ENCODE data around the gene SLC4A1AP.
A peak's percentile ranks its signal among the peaks of the same experiment; 100 is the strongest.

The SLC4A1AP gene

GRCh38 chr2:27721884-27722485 lies 58.3 kb downstream of the SLC4A1AP start:
- DNase-seq: no peak

GRCh38 chr2:27723372-27724144 lies 59.9 kb downstream of the SLC4A1AP start:
- DNase-seq: peak; percentile 78

- no peak for DNase-seq
Measured at GRCh38 chr2:27724191-27724590, 60.5 kb downstream of the SLC4A1AP start.

DNA sequence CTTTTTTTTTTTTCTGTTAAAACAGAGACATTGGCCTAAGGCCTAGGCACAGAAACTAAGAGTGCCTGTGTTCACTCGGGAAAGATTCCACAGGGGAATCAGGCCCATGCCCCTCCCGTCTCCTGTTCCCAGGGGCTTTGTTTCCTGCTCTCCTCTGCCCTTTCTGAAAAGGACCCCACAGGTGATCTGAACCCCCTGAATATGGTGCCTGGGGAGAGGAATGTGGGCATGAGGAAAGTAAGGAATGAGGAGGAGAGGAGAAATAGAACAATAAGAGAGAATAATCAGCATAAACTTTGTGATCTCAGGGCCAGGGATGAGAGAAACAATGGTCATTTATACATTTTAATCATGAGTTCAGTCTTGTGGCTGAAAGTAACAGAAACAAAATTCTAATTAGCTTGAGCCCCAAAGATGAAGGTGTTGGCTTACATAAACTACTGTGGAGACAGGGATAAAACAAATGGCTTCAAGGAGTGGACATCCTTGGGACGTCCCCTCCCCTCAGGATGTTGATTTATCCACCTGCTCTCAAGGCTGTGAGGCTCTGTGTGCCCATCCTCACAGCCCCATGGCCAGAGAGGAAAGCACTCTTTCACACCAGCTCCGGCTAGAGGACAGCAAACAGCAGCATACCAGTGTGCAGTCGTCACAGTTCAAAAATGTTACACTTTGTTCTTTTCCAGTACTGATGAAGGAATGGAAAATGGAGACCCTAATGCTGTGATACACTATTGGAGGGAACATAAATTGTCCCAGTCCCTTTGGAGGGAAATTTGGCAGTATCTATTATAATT lies 61.4 kb downstream of the SLC4A1AP start:
- peak; percentile 60 for DNase-seq

DNA sequence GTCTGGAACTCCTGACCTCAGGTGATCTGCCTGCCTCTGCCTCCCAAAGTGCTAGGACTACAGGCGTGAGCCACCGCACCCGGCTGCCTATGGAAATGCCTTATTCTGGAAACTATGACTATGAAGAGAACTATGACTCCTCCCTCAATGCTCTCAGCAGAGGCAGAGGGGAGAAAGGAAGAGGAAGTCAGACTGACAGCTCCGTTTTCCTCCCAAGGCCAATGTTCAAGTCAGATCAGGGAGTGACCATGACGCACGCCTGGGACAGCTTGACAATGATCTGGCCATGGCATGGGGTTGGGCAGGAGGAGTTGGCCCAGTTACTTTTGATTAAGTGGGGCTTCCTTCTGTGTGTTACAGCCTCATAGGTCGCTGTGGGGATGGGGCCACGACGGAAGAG lies 63.6 kb downstream of the SLC4A1AP start:
- no peak for DNase-seq

DNA sequence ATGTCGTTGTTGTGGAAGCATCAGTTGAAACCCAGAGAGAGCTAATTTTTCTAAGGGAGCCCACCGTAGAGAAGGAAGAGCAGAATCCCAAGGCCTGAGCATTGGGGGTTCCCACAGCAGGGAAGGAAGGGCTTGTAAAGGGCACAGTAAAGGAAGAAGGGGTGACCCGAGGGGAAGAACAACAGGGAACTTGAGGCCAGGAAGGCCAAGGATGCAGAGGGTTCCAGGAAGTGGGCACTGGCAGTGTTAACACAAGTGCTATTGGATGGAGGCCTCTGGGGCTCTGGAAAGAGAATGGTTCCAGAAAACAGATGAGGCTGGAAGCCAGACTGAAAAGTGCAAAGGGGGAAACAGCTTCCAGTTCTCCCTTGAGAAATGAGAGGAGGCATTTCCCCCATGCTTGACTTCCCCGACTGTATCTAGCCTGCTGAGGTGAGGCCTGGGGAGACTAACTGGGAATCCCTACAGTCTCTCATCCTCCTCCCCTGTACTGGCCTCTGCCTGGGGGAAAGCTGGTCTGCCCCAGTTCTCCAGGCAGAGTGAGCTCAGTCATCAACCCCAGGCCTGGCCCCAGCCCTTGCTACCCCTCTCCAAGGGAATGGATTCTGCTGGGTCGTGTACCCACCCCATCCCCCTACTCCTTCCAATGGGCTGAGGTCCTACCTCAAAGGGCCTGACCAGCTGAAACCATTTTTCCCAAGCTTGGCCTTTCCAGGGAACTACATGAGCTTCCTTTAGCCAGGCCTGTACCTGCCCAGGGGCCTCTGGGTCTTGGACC lies 64.6 kb downstream of the SLC4A1AP start:
- DNase-seq: no peak

- no peak for DNase-seq
Measured at GRCh38 chr2:27729198-27729597, 65.5 kb downstream of the SLC4A1AP start.

DNA sequence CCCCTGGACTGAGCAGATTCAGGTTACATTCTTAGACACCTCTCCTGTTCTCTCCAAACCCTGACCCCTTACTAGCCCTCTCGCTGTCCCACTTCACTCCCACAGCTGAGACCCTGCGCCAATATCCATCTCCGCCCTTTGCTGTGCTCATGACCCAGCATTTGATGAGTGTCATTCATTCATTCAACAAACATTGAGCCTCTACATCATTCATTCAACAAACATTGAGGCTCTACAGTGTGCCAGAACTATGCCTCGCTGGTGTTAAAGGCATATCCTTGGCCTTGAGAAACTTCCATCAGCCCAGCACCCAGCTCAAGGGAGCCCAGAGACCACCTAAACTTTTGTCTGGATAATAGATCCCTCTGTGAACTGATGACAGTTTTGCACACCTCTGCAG lies 65.9 kb downstream of the SLC4A1AP start:
- no peak for DNase-seq

- no peak for DNase-seq
Measured at GRCh38 chr2:27730261-27730662, 66.6 kb downstream of the SLC4A1AP start.

- DNase-seq: no peak
Measured at GRCh38 chr2:27730980-27731691, 67.4 kb downstream of the SLC4A1AP start.

- no peak for DNase-seq
Measured at GRCh38 chr2:27734305-27734704, 70.6 kb downstream of the SLC4A1AP start.

DNA sequence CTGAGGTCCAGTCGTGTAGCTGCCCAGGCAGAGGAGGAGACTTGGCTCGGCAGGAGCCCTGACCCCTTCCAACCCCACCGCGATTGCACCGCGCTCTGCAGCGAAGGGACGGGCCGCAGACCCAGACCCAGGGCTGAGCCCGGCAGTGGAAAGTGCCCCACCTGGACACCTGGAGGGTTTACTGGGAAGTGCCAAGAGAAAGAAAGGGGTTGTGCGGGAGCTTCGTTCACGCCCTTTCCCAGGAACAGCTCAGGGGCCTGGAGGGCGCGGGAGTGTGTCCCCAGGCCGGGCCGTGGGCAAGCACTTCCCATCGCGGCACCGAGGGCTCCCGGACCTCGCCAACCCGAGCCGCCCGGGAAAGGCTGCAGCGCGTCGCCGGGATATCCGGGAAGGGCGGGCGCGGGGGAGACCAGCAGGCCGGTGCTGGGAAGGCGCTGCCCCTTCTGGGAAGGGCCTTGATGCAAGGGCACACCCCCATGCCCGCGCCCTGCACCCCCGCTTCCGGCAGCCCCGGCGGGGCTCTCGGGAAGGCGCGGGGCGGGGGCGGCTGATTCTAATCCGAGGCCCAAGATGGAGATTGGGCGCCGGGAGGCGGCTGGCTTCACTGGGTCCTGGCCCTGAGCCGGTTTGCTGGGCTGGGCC lies 71.7 kb downstream of the SLC4A1AP start:
- DNase-seq: peak; percentile 78

DNA sequence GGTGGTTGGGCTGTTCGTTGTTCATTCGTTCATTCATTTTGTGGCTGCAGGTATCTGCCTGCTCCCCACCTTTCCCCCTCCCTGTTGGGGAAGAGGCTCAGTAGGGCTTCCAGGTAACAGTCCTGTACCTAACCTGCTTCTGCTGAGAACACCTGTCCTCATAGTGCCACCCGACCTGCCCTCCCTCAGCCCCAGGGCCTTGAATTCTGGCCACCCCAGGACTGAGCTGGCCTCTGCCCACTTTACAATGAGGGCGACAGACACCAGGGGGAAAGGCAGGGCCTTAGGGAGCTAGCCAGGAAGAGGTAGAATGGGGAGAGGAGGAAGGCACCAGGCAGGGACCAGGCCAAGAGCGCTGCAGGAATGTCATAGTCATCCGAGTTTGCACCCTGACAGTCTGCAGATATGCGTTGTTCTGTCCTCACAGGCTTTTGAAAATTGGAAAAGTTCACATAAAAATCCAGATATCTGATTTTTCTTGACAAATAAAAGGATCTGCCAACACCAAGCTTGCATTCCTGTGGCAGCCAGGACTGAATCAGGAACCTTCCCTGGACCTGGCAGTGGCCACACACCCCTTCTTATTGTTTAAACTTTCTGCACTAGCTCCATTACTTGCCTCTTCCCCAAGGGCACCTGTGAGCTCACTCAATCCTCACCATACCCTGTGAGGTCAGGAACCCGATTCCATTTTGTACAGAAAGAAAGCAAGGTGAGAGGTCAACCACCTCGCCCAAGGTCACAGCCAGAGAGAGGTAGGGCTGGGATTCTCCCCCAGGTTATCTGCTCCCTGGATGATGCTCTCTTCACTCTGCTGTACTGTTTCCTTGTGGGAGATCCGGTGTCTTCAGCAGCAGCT lies 72.6 kb downstream of the SLC4A1AP start:
- DNase-seq: no peak

- no peak for DNase-seq
Measured at GRCh38 chr2:27736890-27737204, 73.2 kb downstream of the SLC4A1AP start.

GRCh38 chr2:27737676-27738348 lies 74.1 kb downstream of the SLC4A1AP start:
- peak; percentile 49 for DNase-seq

GRCh38 chr2:27738349-27739057 lies 74.8 kb downstream of the SLC4A1AP start:
- no peak for DNase-seq

DNA sequence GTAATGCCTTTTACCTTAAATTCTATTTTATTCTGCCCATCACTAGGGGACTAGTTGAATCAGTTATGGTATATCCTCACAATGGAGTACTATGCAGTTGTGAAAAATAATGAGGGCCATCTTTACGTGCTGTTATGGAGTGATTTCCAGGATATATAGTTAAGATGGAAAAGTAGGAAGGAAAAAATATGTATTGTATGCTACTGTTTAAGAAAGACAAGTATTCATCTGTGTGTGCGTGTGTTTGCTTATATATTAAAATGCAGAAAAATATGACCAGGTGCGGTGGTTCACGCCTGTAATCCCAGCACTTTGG lies 75.3 kb downstream of the SLC4A1AP start:
- no peak for DNase-seq

DNA sequence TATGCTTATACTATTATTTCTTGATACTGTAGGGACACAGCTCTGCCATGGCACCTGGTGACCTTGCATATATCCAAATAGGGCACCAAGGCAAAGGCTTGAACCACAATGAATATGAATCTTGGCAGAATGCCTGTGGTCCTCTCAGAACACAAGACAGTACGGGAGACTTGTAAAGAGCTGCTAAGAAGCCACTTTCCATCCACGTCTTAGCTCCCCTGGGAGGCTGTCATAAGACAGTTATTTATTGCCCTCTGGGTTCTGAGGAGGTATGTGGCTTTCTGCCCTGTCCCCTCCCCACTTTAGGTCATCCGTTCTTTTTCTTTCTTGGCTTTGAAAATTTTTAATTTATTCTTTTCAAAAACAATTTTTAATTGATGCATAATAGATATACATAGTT lies 78.0 kb downstream of the SLC4A1AP start:
- DNase-seq: peak; percentile 38

- DNase-seq: no peak
Measured at GRCh38 chr2:27742571-27742970, 78.9 kb downstream of the SLC4A1AP start.
